ENCODE data around the gene CD33. TPM values are rescaled to one million over a fixed set of nuclear protein-coding genes. Genes with fewer than 3 reads are reported as not detected.

CD33 gene
- total and polyA plus RNA-seq, 9 of the 15 experiments (the other 6 are each of a cell fraction or from before 2014, with no cell fraction given): 36.1 to 88.6 (median 49.6) TPM

DNA sequence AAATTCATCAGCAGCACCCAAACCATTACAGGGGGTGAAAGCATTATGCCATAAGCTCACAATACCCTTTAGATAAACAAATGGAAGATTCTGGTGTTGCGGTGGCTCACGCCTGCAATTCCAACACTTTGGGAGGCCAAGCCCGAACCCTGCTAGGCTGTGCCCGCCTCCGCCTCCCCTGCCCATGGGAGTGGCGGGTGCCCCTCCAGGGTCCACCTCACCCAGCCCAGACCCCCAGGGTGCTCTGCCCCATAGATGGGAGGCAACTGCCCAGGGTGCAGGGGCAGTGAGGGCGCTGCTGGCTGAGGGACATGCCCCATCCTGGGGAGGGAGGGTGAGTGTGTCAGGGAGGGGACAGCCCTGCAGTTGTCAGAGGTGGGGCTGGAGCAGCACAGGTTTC lies 16.0 kb downstream of the CD33 start (continued):
- TF ChIP-seq, protein P1, sequence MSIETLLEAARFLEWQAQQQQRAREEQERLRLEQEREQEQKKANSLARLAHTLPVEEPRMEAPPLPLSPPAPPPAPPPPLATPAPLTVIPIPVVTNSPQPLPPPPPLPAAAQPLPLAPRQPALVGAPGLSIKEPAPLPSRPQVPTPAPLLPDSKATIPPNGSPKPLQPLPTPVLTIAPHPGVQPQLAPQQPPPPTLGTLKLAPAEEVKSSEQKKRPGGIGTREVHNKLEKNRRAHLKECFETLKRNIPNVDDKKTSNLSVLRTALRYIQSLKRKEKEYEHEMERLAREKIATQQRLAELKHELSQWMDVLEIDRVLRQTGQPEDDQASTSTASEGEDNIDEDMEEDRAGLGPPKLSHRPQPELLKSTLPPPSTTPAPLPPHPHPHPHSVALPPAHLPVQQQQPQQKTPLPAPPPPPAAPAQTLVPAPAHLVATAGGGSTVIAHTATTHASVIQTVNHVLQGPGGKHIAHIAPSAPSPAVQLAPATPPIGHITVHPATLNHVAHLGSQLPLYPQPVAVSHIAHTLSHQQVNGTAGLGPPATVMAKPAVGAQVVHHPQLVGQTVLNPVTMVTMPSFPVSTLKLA (conservative IDR thresholded peaks at IDR 0.05): no peak
- no peak for TF ChIP-seq ERF (CRISPR knock-in tag; IDR thresholded peaks at IDR 0.05)
- no peak for TF ChIP-seq IFI16 (CRISPR knock-in tag; IDR thresholded peaks at IDR 0.05)
- TF ChIP-seq HMG20B (CRISPR knock-in tag; IDR thresholded peaks at IDR 0.05): no peak
- TF ChIP-seq MTA1 (IDR thresholded peaks at IDR 0.05; ENCODE audit: borderline replicate concordance): no peak

DNA sequence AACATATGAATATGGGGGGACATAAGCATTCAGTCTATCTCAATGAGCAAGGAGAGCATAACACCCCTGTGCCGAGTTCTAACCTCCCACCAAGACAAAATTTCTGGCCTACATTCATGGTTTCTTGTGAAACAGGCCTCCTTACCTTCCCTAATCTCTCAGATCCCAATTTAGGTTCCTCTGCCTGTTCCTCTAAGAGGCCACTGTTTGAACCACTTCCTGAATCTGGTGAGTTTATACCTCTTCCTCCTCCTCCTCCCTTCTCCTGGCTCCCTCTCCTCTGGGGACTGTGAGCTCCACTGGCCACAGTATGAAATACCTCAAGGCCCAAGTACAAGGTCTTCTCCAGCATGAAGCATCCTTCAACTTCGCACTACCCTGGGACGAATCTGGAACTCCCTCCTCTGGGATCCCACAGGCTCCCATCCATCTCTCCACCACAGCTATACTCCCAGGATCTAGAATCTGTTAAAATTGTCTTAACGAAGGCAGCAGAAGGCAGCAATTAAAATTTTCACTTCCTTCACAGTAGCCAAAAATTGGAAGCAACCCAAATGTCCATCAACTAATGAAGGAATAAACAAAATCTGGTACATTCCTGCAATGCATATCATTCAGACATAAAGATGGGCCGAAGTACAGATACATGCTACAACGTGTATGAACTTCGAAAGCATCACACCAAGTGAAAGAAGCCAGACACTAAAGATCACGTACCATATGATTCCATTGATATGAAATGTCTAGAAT lies 18.2 kb downstream of the CD33 start:
- TF ChIP-seq SPI1 (IDR thresholded peaks at IDR 0.05; ENCODE audit: borderline replicate concordance, low read depth, low read length): no peak
- TF ChIP-seq THRAP3 (IDR thresholded peaks at IDR 0.05; ENCODE audit: borderline replicate concordance): no peak
- no peak for TF ChIP-seq POLR2G (IDR thresholded peaks at IDR 0.05; ENCODE audit: low read depth, low read length)
- TF ChIP-seq, protein P2, sequence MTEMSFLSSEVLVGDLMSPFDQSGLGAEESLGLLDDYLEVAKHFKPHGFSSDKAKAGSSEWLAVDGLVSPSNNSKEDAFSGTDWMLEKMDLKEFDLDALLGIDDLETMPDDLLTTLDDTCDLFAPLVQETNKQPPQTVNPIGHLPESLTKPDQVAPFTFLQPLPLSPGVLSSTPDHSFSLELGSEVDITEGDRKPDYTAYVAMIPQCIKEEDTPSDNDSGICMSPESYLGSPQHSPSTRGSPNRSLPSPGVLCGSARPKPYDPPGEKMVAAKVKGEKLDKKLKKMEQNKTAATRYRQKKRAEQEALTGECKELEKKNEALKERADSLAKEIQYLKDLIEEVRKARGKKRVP (CRISPR knock-in tag; IDR thresholded peaks at IDR 0.05): no peak
- no peak for TF ChIP-seq HDAC8 (tag; IDR thresholded peaks at IDR 0.05)
- no peaks in the 10 kb centered on the region for H3K9me1 ChIP-seq (ENCODE audit: control insufficient read depth, insufficient read depth, low read length)
- DNase-seq (ENCODE audit: extremely low read depth in 1 of 4, low spot score in 3 of 4) (no peak), ATAC-seq (no peak), FAIRE-seq (no peak)
- ChIA-PET POLR2A (no interaction called here), CTCF (ENCODE audit: low intra/inter-chr PET ratio) (no interaction called here)
- no TSS peak for BruUV-seq (replicated peaks)
- H3K4me2 ChIP-seq (ENCODE audit: insufficient read depth, low read length): no peak overlapping the region
- H4K20me1 ChIP-seq (replicated peaks; ENCODE audit: control insufficient read depth, insufficient read depth, low read length): no peaks in the 10 kb centered on the region
- H3K4me1 ChIP-seq (replicated peaks in 1 of 2; ENCODE audit: control insufficient read depth in 2 of 2, insufficient read depth in 2 of 2, low read length in 2 of 2): peaks cover 2 to 12% of the 10 kb centered on the region in 2 experiments; a peak in 3 of 5 replicates
- in situ Hi-C loops (cut with MboI): no loop called here
- no peaks in the 10 kb centered on the region for H3K9me3 ChIP-seq (replicated peaks; ENCODE audit: control insufficient read depth, insufficient read depth, low read depth, low read length)
- no peak overlapping the region for H2AFZ ChIP-seq (ENCODE audit: low read depth, low read length)
- intact Hi-C loops (cut with micrococcal nuclease): no loop called here
- no peak overlapping the region for H3K4me3 ChIP-seq
- WGBS (ENCODE audit: insufficient coverage, low coverage, missing lambda C conversion rate): 46% methylated on average over 8 of the region's 8 CpGs
- no peak overlapping the region for H3K9ac ChIP-seq (ENCODE audit: insufficient read depth in 1 of 2, low read depth in 2 of 2, low read length in 2 of 2)
- no peaks in the 10 kb centered on the region for H3K27me3 ChIP-seq (ENCODE audit: control insufficient read depth in 2 of 2, insufficient read depth in 2 of 2, low read length in 2 of 2)
- H3K27ac ChIP-seq (ENCODE audit: extremely low read depth, low read depth, low read length): no peak overlapping the region
- peaks cover 11% of the 10 kb centered on the region; the same call in 1 of the 3 replicates for H3K36me3 ChIP-seq (ENCODE audit: control insufficient read depth, insufficient read depth, low read length)
- no peaks in the 10 kb centered on the region for H3K79me2 ChIP-seq (ENCODE audit: control insufficient read depth, insufficient read depth, low read length)
